AG04449 (cell line): ENCODE data around the gene SCT.

ENCODE experiments used
- CTCF ChIA-PET: fragments of 350-600 bp; formaldehyde crosslinking; extraction: SDS; loops from one replicate; lab custom pipeline; 2021; ENCODE audit warnings: antibody characterized with exemption; lab: Yijun Ruan, JAX
- POLR2A ChIA-PET: fragments of 400-600, 350-600 bp; formaldehyde crosslinking; extraction: SDS; loops from one replicate; lab custom pipeline; 2020; ENCODE audit warnings: antibody characterized with exemption, inconsistent platforms; lab: Yijun Ruan, JAX
- DNase-seq: peaks from one replicate; pipeline ENCODE4 v3.0.0-alpha.2; 2010; ENCODE audit warnings: low read depth, low spot score
- H3K4me3 ChIP-seq: 2 replicates; pipeline ENCODE4 v1.5.1; 2011; ENCODE audit warnings: low read depth, mild to moderate bottlenecking, control low read depth, low read length
- CTCF ChIP-seq: IDR thresholded peaks from one replicate; pipeline ENCODE4 v1.5.1; 2011; ENCODE audit warnings: mild to moderate bottlenecking, moderate library complexity, low read length, control low read depth, inconsistent platforms; ENCODE audit not compliant: insufficient read depth; ENCODE audit errors: missing control alignments

The SCT gene

GRCh38 chr11:608791-609251 lies 18.2 kb downstream of the SCT start:
- ChIA-PET POLR2A (no interaction called here), CTCF (no interaction called here)
- no peak overlapping the region for H3K4me3 ChIP-seq
- no peak for TF ChIP-seq CTCF
- no peak for DNase-seq

- CTCF ChIA-PET: no interaction called here
- DNase-seq: no peak
- POLR2A ChIA-PET: no interaction called here
- no peak overlapping the region for H3K4me3 ChIP-seq
- no peak for TF ChIP-seq CTCF
Observed at GRCh38 chr11:607971-608659, 18.9 kb downstream of the SCT start.

GRCh38 chr11:607020-607780 lies 19.8 kb downstream of the SCT start:
- H3K4me3 ChIP-seq: no peak overlapping the region
- POLR2A ChIA-PET: no interaction called here
- CTCF ChIA-PET: no interaction called here
- DNase-seq: no peak
- no peak for TF ChIP-seq CTCF

GRCh38 chr11:606245-606644 lies 20.7 kb downstream of the SCT start:
- DNase-seq: no peak
- ChIA-PET CTCF (no interaction called here), POLR2A (no interaction called here)
- no peak overlapping the region for H3K4me3 ChIP-seq
- no peak for TF ChIP-seq CTCF

- H3K4me3 ChIP-seq: no peak overlapping the region
- POLR2A ChIA-PET: no interaction called here
- no peak for DNase-seq
- no peak for TF ChIP-seq CTCF
- CTCF ChIA-PET: no interaction called here
Observed at GRCh38 chr11:605286-606129, 21.5 kb downstream of the SCT start.

GRCh38 chr11:603154-603553 lies 23.8 kb downstream of the SCT start:
- CTCF ChIA-PET: no interaction called here
- no peak for DNase-seq
- H3K4me3 ChIP-seq: no peak overlapping the region
- no peak for TF ChIP-seq CTCF
- POLR2A ChIA-PET: no interaction called here
